HG03460 (cell line): Measurements from ENCODE around the gene GUF1.

ENCODE experiments used
- ATAC-seq: cut with Tn5 transposase; IDR thresholded peaks from one replicate; pipeline ENCODE4 v1.9.1; 2021; ENCODE audit not compliant: unreplicated experiment

Gene GUF1

GRCh38 chr4:44678094-44679041 is at the start of gene GUF1:
Gene GUF1, plus strand, starts transcription at chr4:44678420. Its CDS starts 203 bp downstream, at chr4:44678623.
- peak; percentile 96 for ATAC-seq

GRCh38 chr4:44629280-44629866 is 48.8 kb upstream of the GUF1 start:
- peak; percentile 96 for ATAC-seq

GRCh38 chr4:44632089-44632488 is 46.1 kb upstream of the GUF1 start:
- ATAC-seq: no peak

GRCh38 chr4:44632733-44633132 is 45.5 kb upstream of the GUF1 start:
- no peak for ATAC-seq

GRCh38 chr4:44638091-44638490 is 40.1 kb upstream of the GUF1 start:
- ATAC-seq: no peak

- ATAC-seq: no peak
Measured at GRCh38 chr4:44646151-44646550, 32.1 kb upstream of the GUF1 start.

GRCh38 chr4:44651425-44651824 is 26.8 kb upstream of the GUF1 start, which contains the start of gene YIPF7:
Gene YIPF7, minus strand, starts transcription at chr4:44651625. Its CDS starts 1,525 bp downstream, at chr4:44650100.
- no peak for ATAC-seq

GRCh38 chr4:44652002-44652401 is 26.2 kb upstream of the GUF1 start:
- ATAC-seq: no peak

GRCh38 chr4:44660396-44660795 is 17.8 kb upstream of the GUF1 start:
- ATAC-seq: no peak

- ATAC-seq: no peak
Measured at GRCh38 chr4:44661940-44662622, 16.1 kb upstream of the GUF1 start.

GRCh38 chr4:44662623-44663005 is 15.6 kb upstream of the GUF1 start:
- ATAC-seq: no peak

- no peak for ATAC-seq
Measured at GRCh38 chr4:44663539-44664263, 14.5 kb upstream of the GUF1 start.

- ATAC-seq: no peak
Measured at GRCh38 chr4:44668526-44668925, 9.7 kb upstream of the GUF1 start.

- no peak for ATAC-seq
Measured at GRCh38 chr4:44670506-44671199, 7.6 kb upstream of the GUF1 start.

- ATAC-seq: no peak
Measured at GRCh38 chr4:44671636-44672035, 6.6 kb upstream of the GUF1 start.

GRCh38 chr4:44674471-44674870 is 3.7 kb upstream of the GUF1 start:
- ATAC-seq: no peak

GRCh38 chr4:44675366-44675765 is 2.9 kb upstream of the GUF1 start:
- no peak for ATAC-seq

- no peak for ATAC-seq
Measured at GRCh38 chr4:44679060-44679459, 840 bp downstream of the GUF1 start.

GRCh38 chr4:44684648-44685047 is 6.4 kb downstream of the GUF1 start:
- ATAC-seq: no peak

GRCh38 chr4:44700427-44700826 is 22.2 kb downstream of the GUF1 start:
- no peak for ATAC-seq
